DND-41 (cell line): ENCODE measurements around the gene MCF2L2.

Source experiments
- ATAC-seq: fragments of 200-7000 bp; cut with Tn5 transposase; 3 replicates; pipeline ENCODE4 v1.9.1; 2021; ENCODE audit warnings: low read depth; ENCODE audit not compliant: insufficient read depth
- DNase-seq: peaks from one replicate; pipeline ENCODE4 v3.0.0-alpha.2; 2020
- H2AFZ ChIP-seq: 2 replicates; pipeline ENCODE4 v1.6.0; 2012; ENCODE audit warnings: low read depth, low read length
- H3K27ac ChIP-seq: 2 replicates; pipeline ENCODE4 v1.5.1; 2012; ENCODE audit warnings: low read length, inconsistent platforms
- H3K27me3 ChIP-seq: fragments of 200-600 bp; sonication (generic); 2 replicates; pipeline ENCODE4 v1.6.0; 2012; ENCODE audit warnings: low read length, mild to moderate bottlenecking, inconsistent platforms; ENCODE audit not compliant: insufficient read depth, poor library complexity
- H3K36me3 ChIP-seq: 2 replicates; pipeline ENCODE4 v1.5.1; 2012; ENCODE audit warnings: low read length, inconsistent platforms; ENCODE audit not compliant: insufficient read depth
- H3K4me1 ChIP-seq: 2 replicates; pipeline ENCODE4 v1.5.1; 2012; ENCODE audit warnings: mild to moderate bottlenecking, low read length; ENCODE audit not compliant: insufficient read depth
- H3K4me2 ChIP-seq: 2 replicates; pipeline ENCODE4 v1.6.0; 2012; ENCODE audit warnings: mild to moderate bottlenecking, moderate library complexity, low read length, inconsistent platforms; ENCODE audit not compliant: insufficient read depth
- H3K4me3 ChIP-seq, 2 experiments: fragments of 200-600 bp in 1 of 2; shearing (Covaris generic) in 1 of 2; 2 replicates each; pipeline ENCODE4 v1.5.1; 2012 to 2016; ENCODE audit warnings: inconsistent platforms in 2 of 2, low read length in 2 of 2, mild to moderate bottlenecking in 2 of 2, low read depth in 1 of 2, moderate library complexity in 1 of 2
- H3K79me2 ChIP-seq: 2 replicates; pipeline ENCODE4 v1.6.0; 2012; ENCODE audit warnings: low read length, inconsistent platforms; ENCODE audit not compliant: insufficient read depth
- H3K9ac ChIP-seq: 2 replicates; pipeline ENCODE4 v1.6.0; 2012; ENCODE audit warnings: low read depth, mild to moderate bottlenecking, inconsistent platforms, low read length, moderate library complexity
- H3K9me3 ChIP-seq: 2 replicates; pipeline ENCODE4 v1.5.1; 2012; ENCODE audit warnings: low read length, moderate library complexity, mild to moderate bottlenecking, inconsistent platforms; ENCODE audit not compliant: insufficient read depth, severe bottlenecking
- H4K20me1 ChIP-seq: 2 replicates; pipeline ENCODE4 v1.6.0; 2012; ENCODE audit warnings: low read length; ENCODE audit not compliant: insufficient read depth
- CTCF ChIP-seq: IDR thresholded peaks from 2 replicates; pipeline ENCODE4 v1.5.1; 2012; ENCODE audit warnings: borderline replicate concordance, low read length, moderate library complexity, mild to moderate bottlenecking; ENCODE audit not compliant: poor library complexity, severe bottlenecking; ENCODE audit errors: extremely low read depth
- EZH2 ChIP-seq: IDR thresholded peaks from 3 replicates; pipeline ENCODE4 v1.6.1; 2012; ENCODE audit warnings: borderline replicate concordance, low read depth, mild to moderate bottlenecking, moderate library complexity, low read length, inconsistent platforms; ENCODE audit not compliant: severe bottlenecking

MCF2L2 gene

GRCh38 chr3:183279371-183279770 is 149.0 kb downstream of the MCF2L2 start:
- ATAC-seq (no peak), DNase-seq (no peak)
- H3K9ac ChIP-seq, result no peak overlapping the region
- H3K27me3 ChIP-seq, result no peaks in the 10 kb centered on the region
- no peak overlapping the region for H3K4me2 ChIP-seq
- 0 out of 2 replicates have a peak, but pooled peaks cover 6% of the 10 kb centered on the region for H3K4me1 ChIP-seq
- no peaks in the 10 kb centered on the region for H3K9me3 ChIP-seq
- H3K36me3 ChIP-seq, result no peaks in the 10 kb centered on the region
- no peak for TF ChIP-seq CTCF
- no peak for TF ChIP-seq EZH2
- no peak overlapping the region for H3K4me3 ChIP-seq
- no peaks in the 10 kb centered on the region for H4K20me1 ChIP-seq
- H3K79me2 ChIP-seq, result no peaks in the 10 kb centered on the region
- H2AFZ ChIP-seq, result no peak overlapping the region
- H3K27ac ChIP-seq, result no peak overlapping the region

GRCh38 chr3:183278479-183279088 is 149.8 kb downstream of the MCF2L2 start:
- ATAC-seq (no peak), DNase-seq (no peak)
- Histone ChIP-seq H3K79me2 (no peaks in the 10 kb centered on the region), H2AFZ (no peak overlapping the region), H3K4me1 (0 out of 2 replicates have a peak, but pooled peaks cover 6% of the 10 kb centered on the region), H3K36me3 (no peaks in the 10 kb centered on the region), H3K27ac (no peak overlapping the region), H3K4me3 (no peak overlapping the region), H3K27me3 (no peaks in the 10 kb centered on the region), H3K9ac (no peak overlapping the region), H3K4me2 (no peak overlapping the region), H4K20me1 (no peaks in the 10 kb centered on the region), H3K9me3 (no peaks in the 10 kb centered on the region)
- TF ChIP-seq EZH2 (no peak), CTCF (no peak)

- no peak overlapping the region for H3K9ac ChIP-seq
- H3K27ac ChIP-seq, result no peak overlapping the region
- H3K4me2 ChIP-seq, result no peak overlapping the region
- no peaks in the 10 kb centered on the region for H3K79me2 ChIP-seq
- no peaks in the 10 kb centered on the region for H3K27me3 ChIP-seq
- no peaks in the 10 kb centered on the region for H3K36me3 ChIP-seq
- no peak for ATAC-seq
- no peaks in the 10 kb centered on the region for H3K9me3 ChIP-seq
- no peaks in the 10 kb centered on the region for H4K20me1 ChIP-seq
- 0 out of 2 replicates have a peak, but pooled peaks cover 6% of the 10 kb centered on the region for H3K4me1 ChIP-seq
- DNase-seq, result no peak
- no peak overlapping the region for H3K4me3 ChIP-seq
- no peak for TF ChIP-seq EZH2
- no peak for TF ChIP-seq CTCF
- H2AFZ ChIP-seq, result no peak overlapping the region
These were observed 151.2 kb downstream of the MCF2L2 start for GRCh38 chr3:183277260-183277659.
